IMR-90 (cell line): ENCODE results near the gene FHDC1. TPM values are rescaled to one million over a fixed set of nuclear protein-coding genes. Genes with fewer than 3 reads are reported as not detected.

Experiments used
- ATAC-seq: fragments of 200-7000 bp; cut with Tn5 transposase; 2 replicates; pipeline ENCODE4 v1.9.1; 2020; ENCODE audit warnings: low read depth, mild to moderate bottlenecking, moderate library complexity
- BruUV-seq: library from RNA; stranded (reverse); fragments of 400-500 nt; replicated peaks from 2 replicates; lab custom pipeline; 2021; lab: Mats Ljungman, UMichigan
- CTCF ChIA-PET: fragments of 300-600 bp; formaldehyde crosslinking; extraction: SDS; loops from one replicate; lab custom pipeline; 2021; ENCODE audit warnings: antibody characterized with exemption; lab: Yijun Ruan, JAX
- POLR2A ChIA-PET: fragments of 300-600 bp; sonication (Branson Sonifier 250); formaldehyde crosslinking; loops from one replicate; lab custom pipeline; 2022; ENCODE audit warnings: antibody characterized with exemption; ENCODE audit not compliant: unreplicated experiment; lab: Charles Lee
- DNase-seq: peaks from one replicate; pipeline ENCODE4 v3.0.0; 2013
- H2AFZ ChIP-seq: replicated peaks from 2 replicates; pipeline ENCODE3; 2013; ENCODE audit warnings: low read length, mild to moderate bottlenecking; ENCODE audit not compliant: poor library complexity
- H2AK5ac ChIP-seq: 2 replicates; pipeline ENCODE4 v1.6.1; 2013; ENCODE audit warnings: low read depth, low read length, inconsistent platforms
- H2AK9ac ChIP-seq: replicated peaks from 2 replicates; pipeline ENCODE3; 2013; ENCODE audit warnings: mild to moderate bottlenecking, low read depth, low read length, moderate library complexity; ENCODE audit not compliant: poor library complexity
- H2BK120ac ChIP-seq: 2 replicates; pipeline ENCODE4 v1.6.1; 2013; ENCODE audit warnings: low read depth, low read length, inconsistent platforms
- H2BK15ac ChIP-seq: 3 replicates; pipeline ENCODE4 v1.6.1; 2013; ENCODE audit warnings: low read depth, low read length, inconsistent platforms
- H2BK20ac ChIP-seq: 2 replicates; pipeline ENCODE4 v1.6.1; 2013; ENCODE audit warnings: low read depth, mild to moderate bottlenecking, inconsistent platforms, low read length, moderate library complexity
- H2BK5ac ChIP-seq: 2 replicates; pipeline ENCODE4 v1.6.1; 2013; ENCODE audit warnings: mild to moderate bottlenecking, low read depth, low read length, inconsistent platforms; ENCODE audit not compliant: poor library complexity, severe bottlenecking
- H3K14ac ChIP-seq: replicated peaks from 2 replicates; pipeline ENCODE4 v1.6.1; 2013; ENCODE audit warnings: low read depth, low read length, inconsistent platforms
- H3K18ac ChIP-seq: 2 replicates; pipeline ENCODE4 v1.6.1; 2013; ENCODE audit warnings: low read depth, low read length, control low read depth
- H3K23ac ChIP-seq: 2 replicates; pipeline ENCODE4 v1.6.1; 2013; ENCODE audit warnings: low read depth, low read length, inconsistent platforms
- H3K27ac ChIP-seq: 2 replicates; pipeline ENCODE4 v1.5.1; 2013; ENCODE audit warnings: mild to moderate bottlenecking, control low read depth, low read length; ENCODE audit not compliant: insufficient read depth
- H3K27me3 ChIP-seq: 2 replicates; pipeline ENCODE4 v1.6.1; 2013; ENCODE audit warnings: low read length; ENCODE audit not compliant: control insufficient read depth, insufficient read depth
- H3K36me3 ChIP-seq: 2 replicates; pipeline ENCODE4 v1.6.1; 2013; ENCODE audit warnings: low read length, mixed read lengths; ENCODE audit not compliant: control insufficient read depth, insufficient read depth
- H3K4ac ChIP-seq: 2 replicates; pipeline ENCODE4 v1.6.1; 2013; ENCODE audit warnings: low read depth, low read length, inconsistent platforms
- H3K4me1 ChIP-seq: 2 replicates; pipeline ENCODE4 v1.6.1; 2013; ENCODE audit warnings: low read length, mixed read lengths; ENCODE audit not compliant: control insufficient read depth, insufficient read depth
- H3K4me2 ChIP-seq: 2 replicates; pipeline ENCODE4 v1.6.1; 2013; ENCODE audit warnings: low read depth, mild to moderate bottlenecking, control low read depth, low read length, moderate library complexity
- H3K4me3 ChIP-seq: 2 replicates; pipeline ENCODE4 v1.5.1; 2013; ENCODE audit warnings: low read depth, mild to moderate bottlenecking, control low read depth, low read length, moderate library complexity; ENCODE audit not compliant: insufficient read depth
- H3K56ac ChIP-seq: 2 replicates; pipeline ENCODE4 v1.6.1; 2013; ENCODE audit warnings: low read length, inconsistent platforms; ENCODE audit not compliant: insufficient read depth; ENCODE audit errors: extremely low read depth
- H3K79me1 ChIP-seq, 2 experiments: 2 replicates each; pipeline ENCODE4 v1.6.1; 2013; ENCODE audit warnings: low read length in 2 of 2, inconsistent platforms in 1 of 2, low read depth in 1 of 2
- H3K9ac ChIP-seq: 2 replicates; pipeline ENCODE4 v1.6.1; 2013; ENCODE audit warnings: low read depth, low read length, control low read depth
- H3K9me1 ChIP-seq: 2 replicates; pipeline ENCODE4 v1.6.1; 2013; ENCODE audit warnings: low read length, inconsistent platforms; ENCODE audit not compliant: insufficient read depth
- H3K9me3 ChIP-seq: 2 replicates; pipeline ENCODE4 v1.6.1; 2013; ENCODE audit warnings: low read length; ENCODE audit not compliant: control insufficient read depth, insufficient read depth
- H4K20me1 ChIP-seq: 2 replicates; pipeline ENCODE4 v1.6.1; 2013; ENCODE audit warnings: low read length, inconsistent platforms; ENCODE audit not compliant: insufficient read depth
- H4K5ac ChIP-seq: 2 replicates; pipeline ENCODE4 v1.6.1; 2013; ENCODE audit warnings: mild to moderate bottlenecking, low read depth, low read length, control low read depth
- H4K8ac ChIP-seq, 2 experiments: 2 replicates each; pipeline ENCODE4 v1.6.1; 2013; ENCODE audit warnings: low read depth in 2 of 2, low read length in 2 of 2, control low read depth in 1 of 2, inconsistent platforms in 1 of 2
- H4K91ac ChIP-seq: 2 replicates; pipeline ENCODE4 v1.6.1; 2013; ENCODE audit warnings: low read depth, low read length, inconsistent platforms; ENCODE audit not compliant: insufficient read depth
- CHD1 ChIP-seq: IDR thresholded peaks from 2 replicates; pipeline ENCODE4 v1.6.1; 2012; ENCODE audit warnings: low read depth, low read length, improper control_type of control experiment
- NFE2L2 ChIP-seq: fragments of 150-350 bp; IDR thresholded peaks from 2 replicates; pipeline ENCODE4 v1.6.1; 2016; ENCODE audit warnings: low read depth, mild to moderate bottlenecking, low read length
- WGBS, 2 experiments: methylation state at CpG; one replicate each; pipeline versions ENCODE4 v1.1.5 to v1.1.7; 2013; ENCODE audit warnings: missing lambda C conversion rate in 2 of 2; ENCODE audit not compliant: insufficient read length in 1 of 2; ENCODE audit errors: extremely low coverage in 2 of 2; 5-methylcytosine and 5-hydroxymethylcytosine counted together
- dilution Hi-C: fragments of 300-500 bp; cut with HindIII; formaldehyde crosslinking; loops from one replicate; pipeline ENCODE4 v1.14.3; 2018; ENCODE audit warnings: low sequenced_read_pairs; ENCODE audit not compliant: unreplicated experiment
- in situ Hi-C: fragments of 300-500 bp; cut with MboI; formaldehyde crosslinking; loops from 3 replicates; pipeline ENCODE4 v1.14.3; 2019; ENCODE audit warnings: low sequenced_read_pairs, inconsistent platforms, mixed read lengths
- intact Hi-C: fragments of 100-400 bp; cut with micrococcal nuclease; formaldehyde crosslinking; loops from 2 replicates; pipeline ENCODE4 v1.10.0; 2022
- polyA plus RNA-seq, 3 experiments: library from polyadenylated mRNA; depleted of rRNA; stranded (reverse); fragments of >200 nt; gene quantifications; 2 replicates each; pipeline ENCODE4 v1.2.3, GENCODE V29; 2012; ENCODE audit warnings: low replicate concordance in 1 of 3
- total RNA-seq: library from RNA; depleted of rRNA; stranded (reverse); fragments of >200 nt; gene quantifications from 2 replicates; pipeline ENCODE4 v1.2.3, GENCODE V29; 2012

Gene FHDC1
- total and polyA plus RNA-seq, 2 of the 4 experiments (the other 2 are of a cell fraction) = under 0.01 to 0.09 TPM

- no peak for ATAC-seq
- Histone ChIP-seq H2BK20ac (no peak overlapping the region), H3K18ac (no peak overlapping the region), H3K56ac (no peak overlapping the region), H3K9ac (no peak overlapping the region), H3K9me1 (no peaks in the 10 kb centered on the region), H3K79me1 (no peaks in the 10 kb centered on the region), H3K4me1 (no peaks in the 10 kb centered on the region; the same call in 1 of the 2 replicates), H2AK9ac (no peak overlapping the region), H3K4me2 (peak overlapping the region; percentile 55), H3K4me3 (peak overlapping the region; percentile 45), H3K36me3 (no peaks in the 10 kb centered on the region), H3K23ac (no peak overlapping the region), H4K8ac (no peak overlapping the region), H3K27me3 (peaks cover 62% of the 10 kb centered on the region), H3K14ac (no peak overlapping the region), H2BK5ac (no peak overlapping the region), H3K27ac (no peak overlapping the region), H2BK15ac (no peak overlapping the region), H2AK5ac (no peak overlapping the region), H4K5ac (no peak overlapping the region), H2BK120ac (no peak overlapping the region), H3K4ac (no peak overlapping the region), H2AFZ (peak overlapping the region; percentile 55), H4K20me1 (no peaks in the 10 kb centered on the region), H3K9me3 (peaks cover 2% of the 10 kb centered on the region; the same call in 1 of the 2 replicates), H4K91ac (no peak overlapping the region)
- BruUV-seq = no TSS peak
- dilution Hi-C loops = no loop called here
- ChIA-PET POLR2A (no interaction called here), CTCF (no interaction called here)
- no peak for DNase-seq
- TF ChIP-seq NFE2L2 (no peak), CHD1 (no peak)
- intact Hi-C loops = loop anchor here (5.0 kb wide), 2 partner anchors 41 to 156 kb away; no protein-coding TSS in a partner anchor
- WGBS, 2 experiments = 17% methylated on average over 7 of the region's 17 CpGs; no CpG with 5 or more reads in 1 of the 2 experiments
- in situ Hi-C loops = no loop called here
Measured at GRCh38 chr4:152938237-152938947, 2.3 kb downstream of the FHDC1 start.
